Measurements from ENCODE around the gene RAB10.

- TF ChIP-seq CTCF (conservative IDR thresholded peaks at IDR 0.05) (no peak), ZFX (IDR thresholded peaks at IDR 0.05) (no peak)
Measured at GRCh38 chr2:26184121-26184520, 150.2 kb downstream of the RAB10 start.

Measured in C4-2B (cell line).